Measurements from ENCODE around the gene CAPZB. TPM values are rescaled to one million over a fixed set of nuclear protein-coding genes. Genes with fewer than 3 reads are reported as not detected.

The CAPZB gene
- polyA plus RNA-seq, 2 of the 4 experiments (the other 2 are of a cell fraction), result 133 to 296 TPM

GRCh38 chr1:19423130-19423529, 62.2 kb downstream of the CAPZB start:
- TF ChIP-seq CHD4 (IDR thresholded peaks at IDR 0.05; ENCODE audit: borderline replicate concordance) (no peak), RAD21 (conservative IDR thresholded peaks at IDR 0.05 in 1 of 2, IDR thresholded peaks at IDR 0.05 in 1 of 2) (no peak), JUN (IDR thresholded peaks at IDR 0.05) (no peak), HDAC2 (IDR thresholded peaks at IDR 0.05) (no peak), FOSB (CRISPR knock-in tag; IDR thresholded peaks at IDR 0.05) (no peak), ZSCAN20 (CRISPR knock-in tag; IDR thresholded peaks at IDR 0.05) (no peak), FOSL2 (IDR thresholded peaks at IDR 0.05) (no peak), FOSL2 (CRISPR knock-in tag; IDR thresholded peaks at IDR 0.05) (no peak), TFCP2L1 (CRISPR knock-in tag; IDR thresholded peaks at IDR 0.05) (no peak), ZFP36 (IDR thresholded peaks at IDR 0.05; ENCODE audit: borderline replicate concordance, partially characterized antibody) (no peak), JUNB (IDR thresholded peaks at IDR 0.05) (no peak), CBX2 (IDR thresholded peaks at IDR 0.05; ENCODE audit: borderline replicate concordance, low read depth) (no peak), NR3C1 (IDR thresholded peaks at IDR 0.05) (no peak), RNF2 (IDR thresholded peaks at IDR 0.05; ENCODE audit: borderline replicate concordance, low read depth) (no peak)
- FAIRE-seq (no peak), ATAC-seq (no peak), DNase-seq (ENCODE audit: low read depth in 1 of 2, low spot score in 1 of 2) (no peak)
- H3K27ac ChIP-seq, result no peak overlapping the region
- no peak overlapping the region for H3K4me3 ChIP-seq
- WGBS (ENCODE audit: missing lambda C conversion rate), result 89% methylated on average over 5 of the region's 5 CpGs
- no peaks in the 10 kb centered on the region for H3K9me3 ChIP-seq
- POLR2A ChIA-PET, result no interaction called here
- CTCF ChIA-PET, result interaction anchor here (0.9 to 1.4 kb wide), 3 partner anchors 10 to 31 kb away, joined by 3 to 6 read pairs (median 3); no protein-coding TSS in a partner anchor
- peaks cover 9% of the 10 kb centered on the region; the same call in 1 of the 3 replicates for H3K4me1 ChIP-seq
- no peak overlapping the region for H3K4me2 ChIP-seq

- H3K27ac ChIP-seq, result no peak overlapping the region
- no peak for ATAC-seq
- POLR2A ChIA-PET, result no interaction called here
- no peak for FAIRE-seq
- H3K4me3 ChIP-seq, result no peak overlapping the region
- H3K4me2 ChIP-seq, result no peak overlapping the region
- no peaks in the 10 kb centered on the region for H3K9me3 ChIP-seq
- DNase-seq (ENCODE audit: low read depth in 1 of 2, low spot score in 1 of 2), result no peak
- 84% methylated on average over 4 of the region's 4 CpGs for WGBS (ENCODE audit: missing lambda C conversion rate)
- peaks cover 9% of the 10 kb centered on the region; the same call in 1 of the 3 replicates for H3K4me1 ChIP-seq
- TF ChIP-seq RNF2 (IDR thresholded peaks at IDR 0.05; ENCODE audit: borderline replicate concordance, low read depth) (no peak), MAZ (IDR thresholded peaks at IDR 0.05; ENCODE audit: borderline replicate concordance, low read depth, low read length) (no peak), HOXB13 (CRISPR knock-in tag; IDR thresholded peaks at IDR 0.05; ENCODE audit: low read depth) (no peak), E2F6 (IDR thresholded peaks at IDR 0.05; ENCODE audit: borderline replicate concordance, low read depth) (no peak), RFX5 (IDR thresholded peaks at IDR 0.05) (no peak), REST (IDR thresholded peaks at IDR 0.05) (no peak), EP300 (IDR thresholded peaks at IDR 0.05) (no peak), USF2 (IDR thresholded peaks at IDR 0.05) (no peak), ZNF302 (CRISPR knock-in tag; IDR thresholded peaks at IDR 0.05) (no peak), CBX8 (IDR thresholded peaks at IDR 0.05) (no peak), MAX (IDR thresholded peaks at IDR 0.05) (no peak)
- CTCF ChIA-PET, result interaction anchor here (1.2 kb wide), 1 partner anchor 30 kb away, joined by 3 read pairs; no protein-coding TSS in a partner anchor
These were observed 64.0 kb downstream of the CAPZB start for GRCh38 chr1:19421365-19421764.

Data from A549 (cell line).